Liver (tissue), 9 donors: ENCODE data around the gene C3orf20. TPM values are rescaled to one million over a fixed set of nuclear protein-coding genes. Genes with fewer than 3 reads are reported as not detected.

Experiments
- DNase-seq: peaks from one replicate; pipeline ENCODE4 v3.0.0-alpha.2; 2017; ENCODE audit warnings: low spot score
- H3K27ac ChIP-seq, 2 donors: one replicate each; pipeline ENCODE4 v1.7.0; 2013; ENCODE audit warnings: inconsistent platforms in 2 of 2, low read length in 2 of 2, control low read depth in 1 of 2, low read depth in 1 of 2, mild to moderate bottlenecking in 1 of 2
- H3K27me3 ChIP-seq, 4 donors: one replicate each; pipeline versions ENCODE4 v1.6.1 to v1.7.0; 2013; ENCODE audit warnings: low read length in 3 of 4, inconsistent platforms in 1 of 4, mild to moderate bottlenecking in 1 of 4, moderate library complexity in 1 of 4; ENCODE audit not compliant: control insufficient read depth in 4 of 4, insufficient read depth in 4 of 4
- H3K36me3 ChIP-seq, 4 donors: one replicate each; pipeline versions ENCODE4 v1.6.1 to v1.7.0; 2013; ENCODE audit warnings: low read length in 3 of 4, mild to moderate bottlenecking in 3 of 4, low read depth in 1 of 4, moderate library complexity in 1 of 4; ENCODE audit not compliant: control insufficient read depth in 4 of 4, insufficient read depth in 3 of 4
- H3K4me1 ChIP-seq, 4 donors: one replicate each; pipeline versions ENCODE4 v1.6.1 to v1.7.0; 2013; ENCODE audit warnings: low read length in 3 of 4, mild to moderate bottlenecking in 3 of 4, moderate library complexity in 1 of 4; ENCODE audit not compliant: control insufficient read depth in 4 of 4, insufficient read depth in 4 of 4
- H3K4me3 ChIP-seq, 3 donors: one replicate each; pipeline versions ENCODE4 v1.6.1 to v1.7.0; 2013; ENCODE audit warnings: low read length in 3 of 3, control low read depth in 1 of 3, low read depth in 1 of 3, mild to moderate bottlenecking in 1 of 3
- H3K9ac ChIP-seq, 2 donors: one replicate each; pipeline ENCODE4 v1.7.0; 2013; ENCODE audit warnings: low read length in 2 of 2, mild to moderate bottlenecking in 2 of 2, moderate library complexity in 2 of 2, control low read depth in 1 of 2, low read depth in 1 of 2
- H3K9me3 ChIP-seq, 4 donors: one replicate each; pipeline versions ENCODE4 v1.6.1 to v1.7.0; 2013; ENCODE audit warnings: low read length in 3 of 4; ENCODE audit not compliant: control insufficient read depth in 4 of 4
- ATF3 ChIP-seq: IDR thresholded peaks from 2 replicates; pipeline ENCODE4 v1.6.1; 2016; ENCODE audit warnings: antibody characterized with exemption
- CTCF ChIP-seq: fragments of 150-350 bp; IDR thresholded peaks from 2 replicates; pipeline ENCODE4 v1.5.1; 2017; ENCODE audit warnings: improper control_type of control experiment, low read depth, low read length; ENCODE audit not compliant: missing input control
- EGR1 ChIP-seq, 2 donors: IDR thresholded peaks; 2 replicates each; pipeline ENCODE4 v1.6.1; 2016 to 2018; ENCODE audit warnings: antibody characterized with exemption in 2 of 2, low read depth in 2 of 2
- FOXA1 ChIP-seq: IDR thresholded peaks from 2 replicates; pipeline ENCODE4 v1.6.1; 2016; ENCODE audit warnings: antibody characterized with exemption
- FOXA2 ChIP-seq: IDR thresholded peaks from 2 replicates; pipeline ENCODE4 v1.6.1; 2016; ENCODE audit warnings: antibody characterized with exemption
- GABPA ChIP-seq, 2 donors: IDR thresholded peaks in 1 of 2; conservative IDR thresholded peaks in 1 of 2; 2 replicates each; pipeline ENCODE4 v1.6.1; 2016; ENCODE audit warnings: antibody characterized with exemption in 2 of 2, mild to moderate bottlenecking in 1 of 2, moderate library complexity in 1 of 2
- HNF4A ChIP-seq, 2 donors: conservative IDR thresholded peaks; 2 replicates each; pipeline ENCODE4 v1.6.1; 2016; ENCODE audit warnings: antibody characterized with exemption in 2 of 2, mild to moderate bottlenecking in 2 of 2
- HNF4G ChIP-seq: IDR thresholded peaks from 2 replicates; pipeline ENCODE4 v1.6.1; 2016; ENCODE audit warnings: antibody characterized with exemption
- JUND ChIP-seq, 2 donors: IDR thresholded peaks; 2 replicates each; pipeline ENCODE4 v1.6.1; 2016; ENCODE audit warnings: antibody characterized with exemption in 2 of 2
- MAX ChIP-seq: IDR thresholded peaks from 2 replicates; pipeline ENCODE4 v1.6.1; 2016; ENCODE audit warnings: antibody characterized with exemption
- NR2F2 ChIP-seq: IDR thresholded peaks from 2 replicates; pipeline ENCODE4 v1.6.1; 2016; ENCODE audit warnings: antibody characterized with exemption
- RAD21 ChIP-seq, 2 donors: IDR thresholded peaks; 2 replicates each; pipeline ENCODE4 v1.6.1; 2016; ENCODE audit warnings: antibody characterized with exemption in 2 of 2, mild to moderate bottlenecking in 2 of 2
- REST ChIP-seq: IDR thresholded peaks from 2 replicates; pipeline ENCODE4 v1.6.1; 2016; ENCODE audit warnings: antibody characterized with exemption, mild to moderate bottlenecking
- RXRA ChIP-seq, 2 donors: IDR thresholded peaks; 2 replicates each; pipeline ENCODE4 v1.6.1; 2017 to 2018; ENCODE audit warnings: antibody characterized with exemption in 2 of 2, mild to moderate bottlenecking in 1 of 2
- SP1 ChIP-seq: IDR thresholded peaks from 2 replicates; pipeline ENCODE4 v1.6.1; 2018; ENCODE audit warnings: antibody characterized with exemption, mild to moderate bottlenecking
- TAF1 ChIP-seq: conservative IDR thresholded peaks from 2 replicates; pipeline ENCODE4 v1.6.1; 2016; ENCODE audit warnings: antibody characterized with exemption, mild to moderate bottlenecking
- YY1 ChIP-seq: IDR thresholded peaks from 2 replicates; pipeline ENCODE4 v1.6.1; 2016; ENCODE audit warnings: antibody characterized with exemption, mild to moderate bottlenecking
- ZBTB33 ChIP-seq: IDR thresholded peaks from 2 replicates; pipeline ENCODE4 v1.6.1; 2016; ENCODE audit warnings: antibody characterized with exemption
- WGBS: extraction: QIAGEN DNeasy Blood & Tissue Kit; methylation state at CpG from one replicate; pipeline ENCODE4 v1.1.7; 2013; 5-methylcytosine and 5-hydroxymethylcytosine counted together
- polyA plus RNA-seq, 2 donors: library from polyadenylated mRNA; stranded (reverse) in 1 of 2; unstranded in 1 of 2; fragments of 200-250 nt in 1 of 2; fragments of >200 nt in 1 of 2; fragmentation: Nextera tagmentation in 1 of 2; extraction: Ambion mirVana in 1 of 2; gene quantifications; one replicate each; pipeline versions ENCODE4 v1.2.1 to v1.2.3, GENCODE V29; 2013 to 2015
- total RNA-seq, 2 donors: library from RNA; depleted of rRNA; stranded (reverse); fragments of >200 nt; gene quantifications; one replicate each; pipeline ENCODE4 v1.2.3, GENCODE V29; 2014
- donor health status: healthy.
- donor health status: healthy.
- donor health status: healthy.
- donor health status: healthy.
- donor health status: healthy.

C3orf20 gene
- total and polyA plus RNA-seq, 4 donors: 0.05 to 0.08 TPM; not detected in 2

- Histone ChIP-seq H3K9ac (no peak overlapping the region), H3K27ac (no peak overlapping the region), H3K27me3 (no peaks in the 10 kb centered on the region), H3K4me1 (peaks cover 3 to 15% (median 14%) of the 10 kb centered on the region in 4 donors), H3K36me3 (peaks cover 25 to 75% (median 73%) of the 10 kb centered on the region in 4 donors), H3K4me3 (no peak overlapping the region), H3K9me3 (no peaks in the 10 kb centered on the region)
- DNase-seq: no peak
- no peak for TF ChIP-seq FOXA2
- no peak for TF ChIP-seq EGR1 (IDR thresholded peaks at IDR 0.05; ENCODE audit: low read depth in 2 of 2)
- no peak for TF ChIP-seq CTCF
- no peak for TF ChIP-seq MAX
- no peak for TF ChIP-seq ZBTB33
- no peak for TF ChIP-seq TAF1
- no peak for TF ChIP-seq RAD21 (IDR thresholded peaks at IDR 0.05)
- WGBS: 89% methylated on average over 2 of the region's 2 CpGs
These were observed 17.4 kb upstream of the C3orf20 start for GRCh38 chr3:14657579-14657978.

- no peak overlapping the region for H3K9ac ChIP-seq
- WGBS: 94% methylated on average over 2 of the region's 2 CpGs
- peaks cover under 1 to 2% (median 1%) of the 10 kb centered on the region in 4 donors for H3K4me1 ChIP-seq
- DNase-seq: no peak
- no peaks in the 10 kb centered on the region for H3K9me3 ChIP-seq
- no peak for TF ChIP-seq HNF4A (conservative IDR thresholded peaks at IDR 0.05)
- TF ChIP-seq MAX: no peak
- no peak for TF ChIP-seq ATF3
- TF ChIP-seq JUND (IDR thresholded peaks at IDR 0.05): no peak
- TF ChIP-seq FOXA1: no peak
- TF ChIP-seq TAF1: no peak
- no peak for TF ChIP-seq YY1
- TF ChIP-seq FOXA2: no peak
- TF ChIP-seq HNF4G: no peak
- TF ChIP-seq REST: no peak
- TF ChIP-seq ZBTB33: no peak
- TF ChIP-seq GABPA (IDR thresholded peaks at IDR 0.05 in 1 of 2, conservative IDR thresholded peaks at IDR 0.05 in 1 of 2): no peak
- TF ChIP-seq RAD21 (IDR thresholded peaks at IDR 0.05): no peak
- TF ChIP-seq SP1: no peak
- no peak for TF ChIP-seq RXRA (IDR thresholded peaks at IDR 0.05)
- TF ChIP-seq CTCF: no peak
- TF ChIP-seq EGR1 (IDR thresholded peaks at IDR 0.05; ENCODE audit: low read depth in 2 of 2): no peak
- TF ChIP-seq NR2F2: no peak
- H3K4me3 ChIP-seq: no peak overlapping the region
- no peaks in the 10 kb centered on the region for H3K27me3 ChIP-seq
- H3K27ac ChIP-seq: no peak overlapping the region
- peaks cover 26 to 89% (median 87%) of the 10 kb centered on the region in 4 donors for H3K36me3 ChIP-seq
These were observed 16.0 kb upstream of the C3orf20 start for GRCh38 chr3:14658978-14659377.
